Renal cortex interstitium (tissue), 11 donors: Measurements from ENCODE around the gene CFAP100. TPM values are rescaled to one million over a fixed set of nuclear protein-coding genes. Genes with fewer than 3 reads are reported as not detected.

ENCODE experiments used
- DNase-seq, 11 donors: peaks; one replicate each; pipeline ENCODE4 v3.0.0-alpha.2; 2013; ENCODE audit warnings: low read depth in 9 of 11, low spot score in 4 of 11; ENCODE audit errors: extremely low read depth in 1 of 11
- polyA plus RNA-seq, 3 donors: library from polyadenylated mRNA; unstranded; fragments of 120-200 nt; gene quantifications; one replicate each; pipeline ENCODE4 v1.2.1, GENCODE V29; 2013; ENCODE audit not compliant: insufficient read length in 3 of 3

CFAP100 gene
- polyA plus RNA-seq, 3 donors = 0.84 to 3.3 (median 1.1) TPM

- no peak for DNase-seq
Observed at GRCh38 chr3:126396536-126396935, 1.8 kb downstream of the CFAP100 start.

- no peak for DNase-seq
Observed at GRCh38 chr3:126397610-126398422, 3.1 kb downstream of the CFAP100 start.

DNA sequence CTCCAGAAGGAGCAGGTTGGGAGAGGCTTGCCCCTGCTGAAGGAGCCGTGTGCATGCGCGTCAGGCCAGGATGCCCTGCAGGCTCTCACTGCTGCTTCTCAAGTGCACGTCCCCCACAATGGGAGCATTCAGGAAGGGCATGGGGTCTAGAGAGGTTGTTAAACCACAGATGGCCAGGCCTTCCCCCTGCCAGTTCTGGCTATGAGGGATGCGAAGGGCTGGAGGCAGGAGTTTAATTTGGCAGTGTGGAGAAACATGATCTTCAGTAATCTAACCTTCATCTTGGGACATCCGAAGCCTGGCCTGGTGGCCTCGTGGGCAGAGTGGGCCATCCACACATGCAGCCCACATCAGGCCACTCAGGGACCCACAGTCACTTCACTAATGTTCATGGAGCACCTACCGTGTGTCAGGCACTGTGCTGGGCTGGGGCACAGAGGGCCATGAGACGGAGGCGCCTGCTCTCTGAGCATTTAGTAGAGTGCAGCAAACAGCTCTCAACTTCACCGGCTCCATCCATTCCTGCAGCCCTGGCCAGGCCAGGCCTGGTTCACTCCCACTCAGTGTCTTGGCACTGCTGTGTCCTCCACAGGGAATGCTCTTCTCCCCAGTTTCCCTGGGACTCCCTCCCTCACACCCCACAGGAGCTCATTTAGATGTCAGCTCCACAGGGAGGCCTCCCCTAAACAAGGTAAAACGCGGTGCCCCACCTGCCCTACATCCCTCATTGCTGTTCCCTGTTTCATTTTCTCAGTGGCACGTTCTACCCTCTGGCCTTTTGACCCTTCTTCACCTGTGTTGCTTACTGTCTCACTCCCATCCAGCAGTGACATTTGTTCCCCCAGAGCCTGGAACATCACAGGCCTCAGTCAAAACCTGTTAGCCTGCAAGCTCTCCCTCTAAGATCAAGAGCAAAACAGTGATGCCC lies 4.0 kb downstream of the CFAP100 start:
- no peak for DNase-seq

GRCh38 chr3:126399351-126399735 lies 4.6 kb downstream of the CFAP100 start:
- DNase-seq = no peak

DNA sequence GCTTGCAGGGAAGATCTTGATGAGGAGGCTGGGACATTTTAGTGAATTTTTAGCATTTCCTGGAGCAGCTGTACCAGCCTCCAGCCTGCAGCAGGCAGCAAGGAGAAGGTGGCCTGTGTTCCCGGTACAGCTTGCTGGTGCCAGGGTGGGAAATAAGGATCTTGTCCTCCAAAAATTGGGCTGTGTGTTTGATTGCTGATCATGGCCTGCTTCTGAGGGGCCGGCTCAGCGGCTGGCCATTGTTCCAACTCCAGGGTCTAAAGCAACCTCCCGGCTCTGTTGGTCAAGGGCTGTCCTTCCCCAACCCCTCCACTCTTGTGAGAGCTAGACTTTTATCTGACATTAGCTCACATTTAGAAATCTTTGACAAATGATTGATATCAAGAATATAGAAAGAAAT lies 5.0 kb downstream of the CFAP100 start:
- DNase-seq = no peak

DNA sequence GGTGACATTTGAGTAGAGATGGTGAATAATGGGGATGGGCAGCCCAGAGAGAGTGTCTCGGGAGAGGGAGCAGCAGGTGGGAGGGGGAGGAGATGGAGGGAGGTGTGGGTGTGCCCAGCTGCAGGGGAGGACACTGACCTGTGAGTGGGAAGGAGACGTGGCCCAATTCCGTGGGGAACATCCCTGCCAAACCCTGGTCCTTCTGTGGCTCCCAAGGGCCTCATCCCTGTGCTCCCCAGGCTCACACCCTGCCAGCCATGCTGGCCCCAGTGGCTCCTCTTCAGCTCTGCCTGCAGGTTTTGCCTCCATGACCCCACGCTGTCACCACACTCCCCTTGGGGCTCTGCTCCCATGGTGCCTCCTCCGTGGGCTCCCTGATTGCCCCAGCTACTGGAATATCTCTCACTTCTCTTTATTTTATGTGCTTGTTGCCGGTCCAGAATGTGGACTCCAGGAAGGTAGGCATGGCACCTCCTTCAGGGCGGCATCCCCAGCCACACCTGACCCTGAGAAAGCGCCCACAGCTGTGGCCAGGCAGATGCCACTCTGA lies 7.0 kb downstream of the CFAP100 start:
- no peak for DNase-seq

DNA sequence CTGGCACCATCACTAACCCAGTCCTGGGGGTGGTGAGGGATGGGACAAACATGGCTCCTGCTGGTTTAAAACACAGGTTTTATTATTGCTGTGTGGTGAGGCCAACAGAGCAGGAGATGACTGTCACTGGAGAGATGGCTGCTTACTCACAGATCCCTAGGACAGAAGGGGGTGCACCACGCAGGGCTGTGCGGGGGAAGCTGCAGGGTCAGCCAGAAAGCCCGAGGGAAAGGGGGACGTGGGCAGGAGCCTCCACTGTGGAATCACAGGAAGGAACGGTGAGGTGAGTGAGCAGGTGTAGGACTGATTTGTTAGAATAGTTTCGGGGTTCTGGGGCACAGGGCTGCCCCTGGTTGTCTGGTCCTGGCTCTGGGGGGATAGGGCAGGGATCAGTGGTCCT lies 7.5 kb downstream of the CFAP100 start:
- no peak for DNase-seq

DNA sequence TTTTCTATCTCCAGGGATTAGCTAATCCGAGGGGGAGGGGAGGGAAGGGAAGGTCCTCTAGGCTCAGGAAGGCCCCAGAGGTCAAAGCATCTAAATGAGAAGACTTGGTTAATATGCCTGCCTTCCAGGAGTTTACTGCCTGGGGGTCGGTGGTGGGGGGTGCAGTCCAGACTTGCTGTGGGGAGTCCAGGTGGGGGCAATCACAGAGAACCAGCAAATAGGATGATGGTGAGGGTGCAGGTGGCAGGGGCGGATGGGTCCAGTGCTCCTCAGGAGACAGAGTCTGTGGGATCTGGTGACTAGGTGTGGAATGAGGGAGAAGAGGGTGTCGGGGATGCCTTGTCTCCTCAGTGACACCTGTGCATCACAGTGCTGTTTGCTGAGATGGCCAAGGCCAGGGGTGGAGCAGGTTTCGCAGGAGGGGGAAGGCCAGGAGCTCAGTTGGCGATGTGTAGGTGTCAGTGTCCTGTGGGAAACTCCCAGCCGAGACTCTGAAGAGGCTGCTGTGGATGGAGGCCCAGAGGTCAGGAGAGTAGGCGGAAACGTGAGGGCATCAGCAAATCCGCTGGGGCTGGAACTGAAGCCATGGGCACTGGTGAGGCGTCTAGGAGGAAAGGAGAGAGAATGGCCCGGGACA lies 8.1 kb downstream of the CFAP100 start:
- no peak for DNase-seq

- DNase-seq = no peak
Observed at GRCh38 chr3:126406389-126407296, 11.9 kb downstream of the CFAP100 start.

GRCh38 chr3:126407412-126408044 lies 12.8 kb downstream of the CFAP100 start:
- DNase-seq = no peak

DNA sequence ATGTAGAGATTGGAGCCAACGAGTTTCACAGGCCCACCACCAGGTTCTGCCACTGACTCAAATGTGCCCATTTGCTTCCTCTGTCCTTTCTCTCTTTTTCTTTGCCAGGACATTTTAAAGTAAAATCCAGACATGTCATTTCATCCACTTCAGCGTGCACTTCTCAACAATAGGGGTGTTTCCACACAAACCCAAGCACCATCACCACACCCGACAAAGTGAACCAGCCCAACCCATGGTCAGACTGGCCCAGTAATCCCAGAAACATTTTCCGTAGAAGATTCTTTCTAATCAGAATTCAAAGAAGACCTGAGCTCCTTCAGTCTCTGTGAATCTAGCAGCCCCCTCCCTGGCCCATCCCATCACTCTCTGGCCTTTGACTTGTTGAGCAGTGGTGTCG lies 13.4 kb downstream of the CFAP100 start:
- DNase-seq = no peak

DNA sequence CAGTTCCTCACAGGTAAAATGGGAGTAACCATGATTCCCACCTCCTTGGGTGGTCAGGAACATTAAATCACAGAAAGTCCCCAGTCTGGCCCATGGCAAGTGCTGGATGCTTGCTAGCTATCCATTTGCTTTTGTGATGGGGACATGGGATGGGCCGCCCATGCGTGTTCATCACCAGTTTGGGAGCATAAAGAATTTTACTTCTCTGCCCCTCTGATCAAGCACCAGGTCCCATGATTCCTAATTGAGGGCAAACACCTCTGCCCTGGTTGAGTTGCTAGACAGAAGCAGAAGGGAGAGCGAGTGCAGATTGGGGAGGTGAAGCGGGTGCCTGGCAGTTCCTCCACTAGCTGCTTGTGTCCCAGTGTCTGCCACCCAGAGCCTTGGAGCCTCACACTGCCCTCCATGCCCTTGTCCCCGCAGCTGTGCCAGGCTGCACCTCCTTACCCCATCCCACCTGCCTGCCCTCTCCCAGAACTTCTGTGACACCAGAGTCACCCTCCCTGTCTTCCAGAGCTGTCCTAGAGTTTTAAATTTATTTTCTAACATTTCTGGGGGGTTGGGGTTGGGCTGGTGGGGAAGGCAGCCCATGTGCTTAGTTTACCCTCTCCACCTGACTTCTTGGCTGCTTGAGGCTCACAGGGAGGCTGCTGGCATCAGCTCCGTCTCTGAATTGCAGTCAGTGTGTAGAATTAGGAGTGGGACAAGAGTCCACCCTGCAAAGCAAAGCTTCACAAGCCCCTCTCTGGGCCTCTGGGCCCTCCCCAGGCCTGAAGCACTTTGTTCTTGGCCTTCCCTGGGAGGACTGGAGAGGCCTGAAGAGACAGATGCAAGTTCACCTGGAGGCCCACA lies 18.4 kb downstream of the CFAP100 start:
- DNase-seq = no peak

DNA sequence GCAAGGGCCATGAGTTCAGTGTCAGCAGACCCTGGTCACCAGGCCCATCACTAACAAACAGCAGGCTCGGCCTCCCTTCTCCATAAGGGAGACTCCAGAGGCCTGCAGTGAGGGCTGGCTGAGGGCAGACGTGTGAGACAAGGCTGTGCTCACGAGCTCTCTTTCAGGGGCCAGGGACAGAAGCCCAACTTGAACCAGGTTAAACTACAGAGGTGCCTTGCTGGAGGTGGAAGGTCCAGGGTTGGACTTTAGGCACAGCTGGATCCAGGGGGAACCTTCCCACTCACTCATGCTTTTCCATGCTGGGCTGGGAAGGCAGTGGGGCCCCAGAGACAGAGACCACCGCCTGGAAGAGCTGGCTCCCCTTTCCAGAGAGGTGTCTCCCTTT lies 19.0 kb downstream of the CFAP100 start:
- no peak for DNase-seq

GRCh38 chr3:126414406-126414805 lies 19.7 kb downstream of the CFAP100 start:
- no peak for DNase-seq

GRCh38 chr3:126414961-126415660 lies 20.4 kb downstream of the CFAP100 start:
- DNase-seq = no peak
